Fibroblast of lung (primary cell): Measurements from ENCODE around the gene SEMA7A. TPM values are rescaled to one million over a fixed set of nuclear protein-coding genes. Genes with fewer than 3 reads are reported as not detected.
A peak's percentile ranks its signal among the peaks of the same experiment; 100 is the strongest.

ENCODE experiments used
- DNase-seq, 2 donors: peaks; one replicate each; pipeline versions ENCODE4 v3.0.0 to v3.0.0-alpha.2; 2010; ENCODE audit warnings: low read depth in 2 of 2
- H2AFZ ChIP-seq: 2 replicates; pipeline ENCODE4 v1.5.1; 2012; ENCODE audit warnings: low read length, control low read depth, inconsistent platforms
- H3K27ac ChIP-seq: 2 replicates; pipeline ENCODE4 v1.5.1; 2011; ENCODE audit warnings: low read length, control low read depth; ENCODE audit not compliant: insufficient read depth
- H3K27me3 ChIP-seq: 2 replicates; pipeline ENCODE4 v1.5.1; 2011; ENCODE audit warnings: mild to moderate bottlenecking, low read length; ENCODE audit not compliant: control insufficient read depth, insufficient read depth
- H3K36me3 ChIP-seq: 2 replicates; pipeline ENCODE4 v1.5.1; 2011; ENCODE audit warnings: low read length; ENCODE audit not compliant: control insufficient read depth, insufficient read depth
- H3K4me1 ChIP-seq: 2 replicates; pipeline ENCODE4 v1.5.1; 2011; ENCODE audit warnings: low read length; ENCODE audit not compliant: control insufficient read depth, insufficient read depth; ENCODE audit errors: extremely low read depth
- H3K4me2 ChIP-seq: 2 replicates; pipeline ENCODE4 v1.5.1; 2011; ENCODE audit warnings: low read length, control low read depth; ENCODE audit not compliant: insufficient read depth; ENCODE audit errors: extremely low read depth
- H3K4me3 ChIP-seq, 4 experiments: fragments of 200-600 bp in 1 of 4; sonication (generic) in 1 of 4; replicated peaks in 1 of 4; 2 replicates each; pipeline ENCODE4 v1.5.1; 2011 to 2016; ENCODE audit warnings: low read length in 4 of 4, low read depth in 3 of 4, mild to moderate bottlenecking in 3 of 4, control low read depth in 2 of 4, inconsistent platforms in 1 of 4, mixed read lengths in 1 of 4; ENCODE audit not compliant: insufficient read depth in 1 of 4; ENCODE audit errors: control extremely low read depth in 1 of 4
- H3K79me2 ChIP-seq: 2 replicates; pipeline ENCODE4 v1.5.1; 2012; ENCODE audit warnings: mild to moderate bottlenecking, low read length, inconsistent platforms; ENCODE audit not compliant: control insufficient read depth, insufficient read depth
- H3K9ac ChIP-seq: 2 replicates; pipeline ENCODE4 v1.5.1; 2011; ENCODE audit warnings: mild to moderate bottlenecking, low read length, control low read depth; ENCODE audit not compliant: insufficient read depth
- H3K9me3 ChIP-seq: 2 replicates; pipeline ENCODE4 v1.5.1; 2012; ENCODE audit warnings: low read depth, low read length; ENCODE audit not compliant: control insufficient read depth, insufficient read depth
- H4K20me1 ChIP-seq: 2 replicates; pipeline ENCODE4 v1.5.1; 2011; ENCODE audit warnings: low read length; ENCODE audit not compliant: control insufficient read depth, insufficient read depth; ENCODE audit errors: extremely low read depth
- EZH2 ChIP-seq: IDR thresholded peaks from 2 replicates; pipeline ENCODE4 v1.5.1; 2012; ENCODE audit warnings: low read length, control low read depth, mild to moderate bottlenecking; ENCODE audit errors: missing control alignments
- polyA plus RNA-seq, 2 donors: library from polyadenylated mRNA; depleted of rRNA in 1 of 2; stranded (reverse) in 1 of 2; unstranded in 1 of 2; fragments of >200 nt; gene quantifications; 2 replicates each; pipeline ENCODE4 v1.2.1, GENCODE V29; 2011 to 2012; ENCODE audit warnings: missing spikeins in 1 of 2
- total RNA-seq: library from RNA; depleted of rRNA; stranded (reverse); fragments of >200 nt; gene quantifications from 2 replicates; pipeline ENCODE4 v1.2.1, GENCODE V29; 2014
- TF ChIP-seq, protein P1 (sequence below), 2 donors: IDR thresholded peaks in 1 of 2; conservative IDR thresholded peaks in 1 of 2; 1 replicate in 1 of 2; 2 replicates in 1 of 2; pipeline ENCODE4 v1.5.1; 2011 to 2012; ENCODE audit warnings: low read length in 2 of 2, control low read depth in 1 of 2, inconsistent platforms in 1 of 2, low read depth in 1 of 2, mild to moderate bottlenecking in 1 of 2

SEMA7A gene
- total and polyA plus RNA-seq, 2 donors (not counting 1 experiment from before 2014, with no cell fraction given): 5.6 to 12.5 TPM

DNA sequence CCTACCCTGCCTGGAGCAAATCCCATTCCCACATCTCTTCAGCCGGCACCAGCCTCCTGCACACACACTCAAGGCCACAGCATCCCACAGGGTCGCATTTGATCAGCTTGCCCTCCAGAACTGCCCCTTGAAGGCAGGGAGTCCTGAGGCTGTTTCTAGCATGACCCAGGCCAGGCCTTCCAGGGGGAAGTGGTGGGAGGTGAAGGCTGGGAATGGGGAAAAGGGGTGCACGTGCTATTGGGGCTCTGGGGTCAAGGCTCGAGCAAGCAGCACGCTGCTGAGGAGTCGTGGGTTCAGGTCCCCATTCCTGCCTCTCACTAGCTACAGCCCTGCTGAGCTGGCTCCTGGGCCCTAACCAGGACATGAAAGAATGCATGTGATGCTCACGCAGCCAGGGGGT is 24.9 kb downstream of the SEMA7A start:
- TF ChIP-seq EZH2: no peak
- TF ChIP-seq, protein P1, sequence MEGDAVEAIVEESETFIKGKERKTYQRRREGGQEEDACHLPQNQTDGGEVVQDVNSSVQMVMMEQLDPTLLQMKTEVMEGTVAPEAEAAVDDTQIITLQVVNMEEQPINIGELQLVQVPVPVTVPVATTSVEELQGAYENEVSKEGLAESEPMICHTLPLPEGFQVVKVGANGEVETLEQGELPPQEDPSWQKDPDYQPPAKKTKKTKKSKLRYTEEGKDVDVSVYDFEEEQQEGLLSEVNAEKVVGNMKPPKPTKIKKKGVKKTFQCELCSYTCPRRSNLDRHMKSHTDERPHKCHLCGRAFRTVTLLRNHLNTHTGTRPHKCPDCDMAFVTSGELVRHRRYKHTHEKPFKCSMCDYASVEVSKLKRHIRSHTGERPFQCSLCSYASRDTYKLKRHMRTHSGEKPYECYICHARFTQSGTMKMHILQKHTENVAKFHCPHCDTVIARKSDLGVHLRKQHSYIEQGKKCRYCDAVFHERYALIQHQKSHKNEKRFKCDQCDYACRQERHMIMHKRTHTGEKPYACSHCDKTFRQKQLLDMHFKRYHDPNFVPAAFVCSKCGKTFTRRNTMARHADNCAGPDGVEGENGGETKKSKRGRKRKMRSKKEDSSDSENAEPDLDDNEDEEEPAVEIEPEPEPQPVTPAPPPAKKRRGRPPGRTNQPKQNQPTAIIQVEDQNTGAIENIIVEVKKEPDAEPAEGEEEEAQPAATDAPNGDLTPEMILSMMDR (conservative IDR thresholded peaks at IDR 0.05 in 1 of 2, IDR thresholded peaks at IDR 0.05 in 1 of 2; ENCODE audit: low read depth in 1 of 2, low read length in 2 of 2): no peak
- Histone ChIP-seq H4K20me1 (no peaks in the 10 kb centered on the region), H3K79me2 (no peaks in the 10 kb centered on the region), H3K36me3 (peaks cover 12% of the 10 kb centered on the region), H3K27ac (no peak overlapping the region), H3K4me3 (no peak overlapping the region), H3K9me3 (no peaks in the 10 kb centered on the region), H3K4me1 (peaks cover 18% of the 10 kb centered on the region), H3K4me2 (no peak overlapping the region), H3K9ac (no peak overlapping the region), H2AFZ (no peak overlapping the region), H3K27me3 (no peaks in the 10 kb centered on the region)
- DNase-seq: no peak

DNA sequence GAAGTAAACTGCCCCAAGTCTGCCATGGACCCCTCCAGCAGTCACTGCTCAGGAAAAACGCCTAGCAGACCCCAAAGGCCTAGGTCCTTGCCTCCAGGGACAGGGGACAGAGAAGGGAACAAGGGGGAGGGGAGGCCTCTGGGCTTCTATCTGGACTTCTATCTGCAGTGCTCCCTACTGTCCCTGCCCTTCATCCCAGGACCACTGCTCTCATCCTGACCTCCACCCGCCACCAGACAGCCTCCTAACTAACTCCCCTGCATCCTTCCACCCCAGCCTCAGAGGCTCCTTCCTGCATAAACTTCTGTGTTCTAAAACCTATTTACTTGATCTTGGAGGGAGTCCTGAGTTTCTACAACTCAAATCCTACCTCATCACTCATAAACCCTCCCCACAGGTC is 25.4 kb downstream of the SEMA7A start:
- Histone ChIP-seq H3K4me2 (no peak overlapping the region), H3K4me3 (no peak overlapping the region), H3K79me2 (no peaks in the 10 kb centered on the region), H3K36me3 (peaks cover 9% of the 10 kb centered on the region), H3K4me1 (peaks cover 18% of the 10 kb centered on the region), H3K9me3 (no peaks in the 10 kb centered on the region), H3K27ac (no peak overlapping the region), H2AFZ (no peak overlapping the region), H4K20me1 (no peaks in the 10 kb centered on the region), H3K9ac (no peak overlapping the region), H3K27me3 (no peaks in the 10 kb centered on the region)
- no peak for DNase-seq
- no peak for TF ChIP-seq EZH2
- TF ChIP-seq, protein P1 (conservative IDR thresholded peaks at IDR 0.05 in 1 of 2, IDR thresholded peaks at IDR 0.05 in 1 of 2; ENCODE audit: low read depth in 1 of 2, low read length in 2 of 2): no peak

DNA sequence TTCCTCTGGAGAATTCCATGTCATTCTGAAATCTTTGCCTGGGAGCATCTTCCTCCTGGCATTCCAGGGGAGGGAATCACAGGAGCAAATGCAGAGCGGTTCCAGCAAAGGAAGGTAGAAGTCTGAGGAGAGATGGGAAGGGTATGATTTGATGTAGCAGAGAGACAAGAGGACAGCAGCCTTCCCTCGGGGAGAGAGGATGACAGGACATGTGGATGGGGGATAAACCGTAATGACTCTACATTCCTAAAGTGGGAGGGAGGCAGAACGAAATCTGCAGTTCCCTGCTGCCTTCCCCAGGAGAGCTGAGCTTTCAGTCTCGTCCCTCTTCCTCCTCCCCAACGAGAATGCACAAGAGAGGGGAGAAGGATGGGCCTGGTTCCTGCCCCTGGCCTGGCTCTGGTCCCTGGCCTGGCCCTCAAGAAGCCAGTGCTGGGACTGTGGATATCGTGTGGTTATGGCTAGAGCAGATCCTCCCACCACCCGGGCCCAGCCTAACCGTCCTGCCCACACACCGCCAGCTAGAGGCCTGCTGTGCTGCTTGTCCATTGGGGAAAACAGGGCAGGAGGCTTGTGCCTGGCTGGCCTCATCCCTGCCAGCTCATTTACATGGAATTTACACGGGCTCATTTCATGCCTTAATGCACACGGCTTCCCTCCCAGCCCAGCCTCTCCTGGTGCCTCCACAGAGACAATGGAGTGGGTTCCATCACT is 26.6 kb downstream of the SEMA7A start:
- no peaks in the 10 kb centered on the region for H4K20me1 ChIP-seq
- TF ChIP-seq, protein P1 (conservative IDR thresholded peaks at IDR 0.05 in 1 of 2, IDR thresholded peaks at IDR 0.05 in 1 of 2; ENCODE audit: low read depth in 1 of 2, low read length in 2 of 2): peak in 1 of 2 donors; percentile 10
- no peak for TF ChIP-seq EZH2
- peak overlapping the region; percentile 37 for H3K9ac ChIP-seq
- DNase-seq: peak; percentile 78 to 97
- no peaks in the 10 kb centered on the region for H3K27me3 ChIP-seq
- no peak overlapping the region for H3K4me3 ChIP-seq
- H3K4me1 ChIP-seq: peaks cover 18% of the 10 kb centered on the region
- H3K79me2 ChIP-seq: no peaks in the 10 kb centered on the region
- H3K9me3 ChIP-seq: no peaks in the 10 kb centered on the region
- peak overlapping the region; percentile 92 for H3K4me2 ChIP-seq
- H3K36me3 ChIP-seq: peaks cover 7% of the 10 kb centered on the region
- H2AFZ ChIP-seq: peak overlapping the region; percentile 94
- H3K27ac ChIP-seq: peak overlapping the region; percentile 84
